SU-DHL-6 (cell line): ENCODE results near the gene EFCAB9.

Experiments
- CTCF ChIP-seq: fragments of 200-600 bp; sonication (generic); IDR thresholded peaks from one replicate; pipeline ENCODE4 v1.5.1; 2017; ENCODE audit warnings: antibody characterized with exemption, mild to moderate bottlenecking, low read length, moderate library complexity; ENCODE audit not compliant: insufficient read depth, poor library complexity, severe bottlenecking
- EZH2phosphoT487 ChIP-seq: fragments of 200-600 bp; sonication (generic), shearing (Covaris generic); conservative IDR thresholded peaks from 2 replicates; pipeline ENCODE4 v1.6.1; 2018; ENCODE audit warnings: mild to moderate bottlenecking, antibody characterized with exemption, low read length, moderate library complexity, mixed read lengths

GRCh38 chr5:172245046-172245445, 51.1 kb downstream of the EFCAB9 start:
- TF ChIP-seq CTCF = no peak
- no peak for TF ChIP-seq EZH2phosphoT487
